HEK293 (cell line): Measurements from ENCODE around the gene HMG20B.

Source experiments
- CTCF ChIA-PET: fragments of 350-600 bp; formaldehyde crosslinking; extraction: SDS; loops from one replicate; lab custom pipeline; 2021; ENCODE audit warnings: antibody characterized with exemption; lab: Yijun Ruan, JAX
- POLR2A ChIA-PET: fragments of 300-600 bp; formaldehyde crosslinking; extraction: SDS; loops from one replicate; lab custom pipeline; 2020; ENCODE audit warnings: antibody characterized with exemption, inconsistent platforms; lab: Yijun Ruan, JAX
- H3K27ac ChIP-seq: fragments of 200-500 bp; sonication (Bioruptor generic); 2 replicates; pipeline ENCODE4 v1.5.1; 2014; ENCODE audit warnings: low read depth, low read length, control low read depth, inconsistent platforms; ENCODE audit errors: extremely low read depth
- H3K36me3 ChIP-seq, 2 experiments: fragments of 200-500 bp in 1 of 2; sonication (Bioruptor generic) in 1 of 2; 1 replicate in 1 of 2; 2 replicates in 1 of 2; pipeline ENCODE4 v1.5.1; 2014 to 2017; ENCODE audit warnings: inconsistent platforms in 2 of 2, low read length in 2 of 2; ENCODE audit not compliant: control insufficient read depth in 2 of 2, insufficient read depth in 1 of 2
- H3K4me1 ChIP-seq: fragments of 200-500 bp; sonication (Bioruptor generic); 2 replicates; pipeline ENCODE4 v1.5.1; 2014; ENCODE audit warnings: mild to moderate bottlenecking, low read length, inconsistent platforms; ENCODE audit not compliant: control insufficient read depth, insufficient read depth
- H3K4me3 ChIP-seq: 2 replicates; pipeline ENCODE4 v1.5.1; 2011; ENCODE audit warnings: low read depth, mild to moderate bottlenecking, control low read depth, low read length, moderate library complexity
- H3K9me3 ChIP-seq: fragments of 200-500 bp; sonication (Bioruptor generic); 2 replicates; pipeline ENCODE4 v1.5.1; 2014; ENCODE audit warnings: low read depth, low read length, inconsistent platforms; ENCODE audit not compliant: control insufficient read depth, insufficient read depth
- GLI4 ChIP-seq: fragments of 450-650 bp; formaldehyde crosslinking; IDR thresholded peaks from 2 replicates; pipeline ENCODE4 v1.5.1; 2016; ENCODE audit warnings: missing biosample characterization, missing genetic modification characterization
- GLIS2 ChIP-seq: fragments of 450-650 bp; formaldehyde crosslinking; IDR thresholded peaks from 2 replicates; pipeline ENCODE4 v1.5.1; 2016; ENCODE audit warnings: missing biosample characterization, missing genetic modification characterization
- KLF9 ChIP-seq: fragments of 450-650 bp; formaldehyde crosslinking; IDR thresholded peaks from 2 replicates; pipeline ENCODE4 v1.5.1; 2016; ENCODE audit warnings: missing biosample characterization, missing genetic modification characterization, low read depth
- ZBTB17 ChIP-seq: fragments of 450-650 bp; formaldehyde crosslinking; IDR thresholded peaks from 2 replicates; pipeline ENCODE4 v1.5.1; 2016; ENCODE audit warnings: missing biosample characterization, missing genetic modification characterization
- ZBTB8A ChIP-seq: fragments of 450-650 bp; formaldehyde crosslinking; IDR thresholded peaks from 2 replicates; pipeline ENCODE4 v1.5.1; 2016; ENCODE audit warnings: missing biosample characterization, missing genetic modification characterization
- ZFP3 ChIP-seq: fragments of 450-650 bp; formaldehyde crosslinking; IDR thresholded peaks from 2 replicates; pipeline ENCODE4 v1.5.1; 2016; ENCODE audit warnings: low read depth, missing biosample characterization, missing genetic modification characterization
- ZFP41 ChIP-seq: fragments of 450-650 bp; formaldehyde crosslinking; IDR thresholded peaks from 2 replicates; pipeline ENCODE4 v1.5.1; 2016; ENCODE audit warnings: missing biosample characterization, missing genetic modification characterization, borderline replicate concordance
- ZIC2 ChIP-seq: fragments of 450-650 bp; formaldehyde crosslinking; IDR thresholded peaks from 2 replicates; pipeline ENCODE4 v1.5.1; 2016; ENCODE audit warnings: missing biosample characterization, missing genetic modification characterization
- ZNF211 ChIP-seq: fragments of 450-650 bp; formaldehyde crosslinking; IDR thresholded peaks from 2 replicates; pipeline ENCODE4 v1.5.1; 2016; ENCODE audit warnings: low read depth, missing biosample characterization, missing genetic modification characterization
- ZNF621 ChIP-seq: fragments of 450-650 bp; formaldehyde crosslinking; IDR thresholded peaks from 2 replicates; pipeline ENCODE4 v1.5.1; 2017; ENCODE audit warnings: missing biosample characterization, missing genetic modification characterization
- TF ChIP-seq, protein P1 (sequence below): fragments of 450-650 bp; formaldehyde crosslinking; IDR thresholded peaks from 2 replicates; pipeline ENCODE4 v1.5.1; 2016; ENCODE audit warnings: missing biosample characterization, missing genetic modification characterization, borderline replicate concordance
- TF ChIP-seq, protein P2 (sequence below): fragments of 450-650 bp; formaldehyde crosslinking; IDR thresholded peaks from 2 replicates; pipeline ENCODE4 v1.5.1; 2016; ENCODE audit warnings: missing biosample characterization, missing genetic modification characterization
- TF ChIP-seq, protein P3 (sequence below): fragments of 450-650 bp; formaldehyde crosslinking; IDR thresholded peaks from 2 replicates; pipeline ENCODE4 v1.5.1; 2016; ENCODE audit warnings: missing biosample characterization, missing genetic modification characterization
- TF ChIP-seq, protein P4 (sequence below): fragments of 450-650 bp; formaldehyde crosslinking; IDR thresholded peaks from 2 replicates; pipeline ENCODE4 v1.5.1; 2016; ENCODE audit warnings: missing biosample characterization, missing genetic modification characterization
- TF ChIP-seq, protein P5 (sequence below): fragments of 450-650 bp; formaldehyde crosslinking; IDR thresholded peaks from 2 replicates; pipeline ENCODE4 v1.5.1; 2016; ENCODE audit warnings: missing biosample characterization, missing genetic modification characterization
- TF ChIP-seq, protein P6 (sequence below): fragments of 450-650 bp; formaldehyde crosslinking; IDR thresholded peaks from 2 replicates; pipeline ENCODE4 v1.5.1; 2016; ENCODE audit warnings: missing biosample characterization, missing genetic modification characterization
- TF ChIP-seq, protein P7 (sequence below): fragments of 450-650 bp; formaldehyde crosslinking; IDR thresholded peaks from 2 replicates; pipeline ENCODE4 v1.5.1; 2016; ENCODE audit warnings: missing biosample characterization, missing genetic modification characterization

Gene HMG20B

DNA sequence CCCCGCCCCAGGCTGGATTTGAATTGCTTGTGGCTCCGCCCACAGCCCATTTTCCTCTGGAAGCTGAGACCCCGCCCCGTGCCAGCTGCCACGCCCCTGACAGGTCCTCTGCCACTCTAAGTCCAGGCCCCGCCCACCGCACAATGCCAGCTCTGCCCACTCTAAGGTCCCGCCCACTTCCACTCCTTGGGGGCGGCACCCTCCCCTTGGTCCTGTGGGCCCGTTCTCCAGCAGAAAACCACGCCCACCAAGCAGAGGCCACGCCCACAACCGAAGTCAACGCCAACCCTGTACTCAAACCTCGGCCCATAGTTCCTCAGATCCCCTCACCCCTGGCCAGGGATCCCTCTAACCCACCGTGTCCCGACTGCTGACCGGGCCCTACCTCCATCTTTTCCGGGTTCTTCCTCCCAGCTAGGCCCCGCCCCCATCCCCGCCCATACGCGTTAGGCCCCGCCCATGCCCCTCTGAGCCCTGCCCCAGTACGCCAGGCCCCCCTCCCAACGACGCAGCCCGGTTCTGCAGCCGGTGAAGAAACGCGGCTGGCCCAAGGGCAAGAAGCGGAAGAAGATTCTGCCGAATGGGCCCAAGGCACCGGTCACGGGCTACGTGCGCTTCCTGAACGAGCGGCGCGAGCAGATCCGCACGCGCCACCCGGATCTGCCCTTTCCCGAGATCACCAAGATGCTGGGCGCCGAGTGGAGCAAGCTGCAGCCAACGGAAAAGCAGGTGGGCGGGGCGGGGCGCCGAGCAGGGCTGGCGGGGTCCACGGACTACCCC is 1.3 kb downstream of the HMG20B start (continued):
- TF ChIP-seq KLF9 (tag by site-specific recombination) (peak; percentile 100), ZNF621 (tag by site-specific recombination) (no peak), ZFP3 (tag by site-specific recombination) (no peak), ZIC2 (no peak), ZFP41 (tag by site-specific recombination) (no peak), ZNF211 (no peak)
- TF ChIP-seq, protein P1, sequence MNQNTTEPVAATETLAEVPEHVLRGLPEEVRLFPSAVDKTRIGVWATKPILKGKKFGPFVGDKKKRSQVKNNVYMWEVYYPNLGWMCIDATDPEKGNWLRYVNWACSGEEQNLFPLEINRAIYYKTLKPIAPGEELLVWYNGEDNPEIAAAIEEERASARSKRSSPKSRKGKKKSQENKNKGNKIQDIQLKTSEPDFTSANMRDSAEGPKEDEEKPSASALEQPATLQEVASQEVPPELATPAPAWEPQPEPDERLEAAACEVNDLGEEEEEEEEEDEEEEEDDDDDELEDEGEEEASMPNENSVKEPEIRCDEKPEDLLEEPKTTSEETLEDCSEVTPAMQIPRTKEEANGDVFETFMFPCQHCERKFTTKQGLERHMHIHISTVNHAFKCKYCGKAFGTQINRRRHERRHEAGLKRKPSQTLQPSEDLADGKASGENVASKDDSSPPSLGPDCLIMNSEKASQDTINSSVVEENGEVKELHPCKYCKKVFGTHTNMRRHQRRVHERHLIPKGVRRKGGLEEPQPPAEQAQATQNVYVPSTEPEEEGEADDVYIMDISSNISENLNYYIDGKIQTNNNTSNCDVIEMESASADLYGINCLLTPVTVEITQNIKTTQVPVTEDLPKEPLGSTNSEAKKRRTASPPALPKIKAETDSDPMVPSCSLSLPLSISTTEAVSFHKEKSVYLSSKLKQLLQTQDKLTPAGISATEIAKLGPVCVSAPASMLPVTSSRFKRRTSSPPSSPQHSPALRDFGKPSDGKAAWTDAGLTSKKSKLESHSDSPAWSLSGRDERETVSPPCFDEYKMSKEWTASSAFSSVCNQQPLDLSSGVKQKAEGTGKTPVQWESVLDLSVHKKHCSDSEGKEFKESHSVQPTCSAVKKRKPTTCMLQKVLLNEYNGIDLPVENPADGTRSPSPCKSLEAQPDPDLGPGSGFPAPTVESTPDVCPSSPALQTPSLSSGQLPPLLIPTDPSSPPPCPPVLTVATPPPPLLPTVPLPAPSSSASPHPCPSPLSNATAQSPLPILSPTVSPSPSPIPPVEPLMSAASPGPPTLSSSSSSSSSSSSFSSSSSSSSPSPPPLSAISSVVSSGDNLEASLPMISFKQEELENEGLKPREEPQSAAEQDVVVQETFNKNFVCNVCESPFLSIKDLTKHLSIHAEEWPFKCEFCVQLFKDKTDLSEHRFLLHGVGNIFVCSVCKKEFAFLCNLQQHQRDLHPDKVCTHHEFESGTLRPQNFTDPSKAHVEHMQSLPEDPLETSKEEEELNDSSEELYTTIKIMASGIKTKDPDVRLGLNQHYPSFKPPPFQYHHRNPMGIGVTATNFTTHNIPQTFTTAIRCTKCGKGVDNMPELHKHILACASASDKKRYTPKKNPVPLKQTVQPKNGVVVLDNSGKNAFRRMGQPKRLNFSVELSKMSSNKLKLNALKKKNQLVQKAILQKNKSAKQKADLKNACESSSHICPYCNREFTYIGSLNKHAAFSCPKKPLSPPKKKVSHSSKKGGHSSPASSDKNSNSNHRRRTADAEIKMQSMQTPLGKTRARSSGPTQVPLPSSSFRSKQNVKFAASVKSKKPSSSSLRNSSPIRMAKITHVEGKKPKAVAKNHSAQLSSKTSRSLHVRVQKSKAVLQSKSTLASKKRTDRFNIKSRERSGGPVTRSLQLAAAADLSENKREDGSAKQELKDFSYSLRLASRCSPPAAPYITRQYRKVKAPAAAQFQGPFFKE (tag by site-specific recombination) = no peak
- TF ChIP-seq, protein P2, sequence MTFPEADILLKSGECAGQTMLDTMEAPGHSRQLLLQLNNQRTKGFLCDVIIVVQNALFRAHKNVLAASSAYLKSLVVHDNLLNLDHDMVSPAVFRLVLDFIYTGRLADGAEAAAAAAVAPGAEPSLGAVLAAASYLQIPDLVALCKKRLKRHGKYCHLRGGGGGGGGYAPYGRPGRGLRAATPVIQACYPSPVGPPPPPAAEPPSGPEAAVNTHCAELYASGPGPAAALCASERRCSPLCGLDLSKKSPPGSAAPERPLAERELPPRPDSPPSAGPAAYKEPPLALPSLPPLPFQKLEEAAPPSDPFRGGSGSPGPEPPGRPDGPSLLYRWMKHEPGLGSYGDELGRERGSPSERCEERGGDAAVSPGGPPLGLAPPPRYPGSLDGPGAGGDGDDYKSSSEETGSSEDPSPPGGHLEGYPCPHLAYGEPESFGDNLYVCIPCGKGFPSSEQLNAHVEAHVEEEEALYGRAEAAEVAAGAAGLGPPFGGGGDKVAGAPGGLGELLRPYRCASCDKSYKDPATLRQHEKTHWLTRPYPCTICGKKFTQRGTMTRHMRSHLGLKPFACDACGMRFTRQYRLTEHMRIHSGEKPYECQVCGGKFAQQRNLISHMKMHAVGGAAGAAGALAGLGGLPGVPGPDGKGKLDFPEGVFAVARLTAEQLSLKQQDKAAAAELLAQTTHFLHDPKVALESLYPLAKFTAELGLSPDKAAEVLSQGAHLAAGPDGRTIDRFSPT (tag by site-specific recombination) = peak; percentile 91
- TF ChIP-seq, protein P3, sequence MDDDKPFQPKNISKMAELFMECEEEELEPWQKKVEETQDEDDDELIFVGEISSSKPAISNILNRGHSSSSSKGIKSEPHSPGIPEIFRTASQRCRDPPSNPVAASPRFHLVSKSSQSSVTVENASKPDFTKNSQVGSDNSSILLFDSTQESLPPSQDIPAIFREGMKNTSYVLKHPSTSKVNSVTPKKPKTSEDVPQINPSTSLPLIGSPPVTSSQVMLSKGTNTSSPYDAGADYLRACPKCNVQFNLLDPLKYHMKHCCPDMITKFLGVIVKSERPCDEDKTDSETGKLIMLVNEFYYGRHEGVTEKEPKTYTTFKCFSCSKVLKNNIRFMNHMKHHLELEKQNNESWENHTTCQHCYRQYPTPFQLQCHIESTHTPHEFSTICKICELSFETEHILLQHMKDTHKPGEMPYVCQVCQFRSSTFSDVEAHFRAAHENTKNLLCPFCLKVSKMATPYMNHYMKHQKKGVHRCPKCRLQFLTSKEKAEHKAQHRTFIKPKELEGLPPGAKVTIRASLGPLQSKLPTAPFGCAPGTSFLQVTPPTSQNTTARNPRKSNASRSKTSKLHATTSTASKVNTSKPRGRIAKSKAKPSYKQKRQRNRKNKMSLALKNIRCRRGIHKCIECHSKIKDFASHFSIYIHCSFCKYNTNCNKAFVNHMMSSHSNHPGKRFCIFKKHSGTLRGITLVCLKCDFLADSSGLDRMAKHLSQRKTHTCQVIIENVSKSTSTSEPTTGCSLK (tag by site-specific recombination) = no peak
- TF ChIP-seq, all 188 proteins: peak for 15

DNA sequence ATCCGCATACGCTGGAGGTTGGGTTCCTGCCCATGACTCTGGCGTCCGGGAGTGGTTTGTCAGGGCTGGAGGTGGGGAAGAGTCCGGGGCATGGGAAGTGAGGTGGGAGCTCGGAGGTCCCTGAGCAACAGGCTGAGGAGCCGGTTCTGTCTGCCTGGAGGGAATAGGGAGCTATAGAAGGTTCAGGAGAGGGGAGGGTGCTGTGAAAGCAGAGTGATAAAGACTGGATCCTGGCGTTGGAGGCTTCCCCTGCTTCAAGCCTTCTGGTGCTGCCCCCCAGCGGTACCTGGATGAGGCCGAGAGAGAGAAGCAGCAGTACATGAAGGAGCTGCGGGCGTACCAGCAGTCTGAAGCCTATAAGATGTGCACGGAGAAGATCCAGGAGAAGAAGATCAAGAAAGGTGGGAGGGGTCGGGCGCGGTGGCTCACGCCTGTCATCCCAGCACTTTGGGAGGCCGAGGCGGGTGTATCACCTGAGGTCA is 2.6 kb downstream of the HMG20B start:
- Histone ChIP-seq H3K4me3 (no peak overlapping the region), H3K36me3 (peaks cover 9 to 19% of the 10 kb centered on the region in 2 experiments; a peak in 2 of 3 replicates), H3K4me1 (no peaks in the 10 kb centered on the region), H3K9me3 (no peaks in the 10 kb centered on the region), H3K27ac (no peak overlapping the region)
- POLR2A ChIA-PET = interaction anchor here (1.0 kb wide), 1 partner anchor 22 kb away, joined by 4 read pairs; no protein-coding TSS in a partner anchor
- CTCF ChIA-PET = interaction anchor here (0.6 to 2.4 kb wide), 8 partner anchors 11 to 1249 kb away, joined by 3 to 6 read pairs (median 3); partner anchors contain the start of genes GIPC3 and MFSD12
- TF ChIP-seq GLIS2 (tag by site-specific recombination) (no peak), GLI4 (tag by site-specific recombination) (no peak), ZBTB17 (tag by site-specific recombination) (0 out of 2 replicates have a peak, but pooled peaks have one; percentile 27), ZBTB8A (tag by site-specific recombination) (no peak)
- TF ChIP-seq, protein P4, sequence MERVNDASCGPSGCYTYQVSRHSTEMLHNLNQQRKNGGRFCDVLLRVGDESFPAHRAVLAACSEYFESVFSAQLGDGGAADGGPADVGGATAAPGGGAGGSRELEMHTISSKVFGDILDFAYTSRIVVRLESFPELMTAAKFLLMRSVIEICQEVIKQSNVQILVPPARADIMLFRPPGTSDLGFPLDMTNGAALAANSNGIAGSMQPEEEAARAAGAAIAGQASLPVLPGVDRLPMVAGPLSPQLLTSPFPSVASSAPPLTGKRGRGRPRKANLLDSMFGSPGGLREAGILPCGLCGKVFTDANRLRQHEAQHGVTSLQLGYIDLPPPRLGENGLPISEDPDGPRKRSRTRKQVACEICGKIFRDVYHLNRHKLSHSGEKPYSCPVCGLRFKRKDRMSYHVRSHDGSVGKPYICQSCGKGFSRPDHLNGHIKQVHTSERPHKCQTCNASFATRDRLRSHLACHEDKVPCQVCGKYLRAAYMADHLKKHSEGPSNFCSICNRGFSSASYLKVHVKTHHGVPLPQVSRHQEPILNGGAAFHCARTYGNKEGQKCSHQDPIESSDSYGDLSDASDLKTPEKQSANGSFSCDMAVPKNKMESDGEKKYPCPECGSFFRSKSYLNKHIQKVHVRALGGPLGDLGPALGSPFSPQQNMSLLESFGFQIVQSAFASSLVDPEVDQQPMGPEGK = peak; percentile 8; the same call in 1 of the 2 replicates
- TF ChIP-seq, protein P5, sequence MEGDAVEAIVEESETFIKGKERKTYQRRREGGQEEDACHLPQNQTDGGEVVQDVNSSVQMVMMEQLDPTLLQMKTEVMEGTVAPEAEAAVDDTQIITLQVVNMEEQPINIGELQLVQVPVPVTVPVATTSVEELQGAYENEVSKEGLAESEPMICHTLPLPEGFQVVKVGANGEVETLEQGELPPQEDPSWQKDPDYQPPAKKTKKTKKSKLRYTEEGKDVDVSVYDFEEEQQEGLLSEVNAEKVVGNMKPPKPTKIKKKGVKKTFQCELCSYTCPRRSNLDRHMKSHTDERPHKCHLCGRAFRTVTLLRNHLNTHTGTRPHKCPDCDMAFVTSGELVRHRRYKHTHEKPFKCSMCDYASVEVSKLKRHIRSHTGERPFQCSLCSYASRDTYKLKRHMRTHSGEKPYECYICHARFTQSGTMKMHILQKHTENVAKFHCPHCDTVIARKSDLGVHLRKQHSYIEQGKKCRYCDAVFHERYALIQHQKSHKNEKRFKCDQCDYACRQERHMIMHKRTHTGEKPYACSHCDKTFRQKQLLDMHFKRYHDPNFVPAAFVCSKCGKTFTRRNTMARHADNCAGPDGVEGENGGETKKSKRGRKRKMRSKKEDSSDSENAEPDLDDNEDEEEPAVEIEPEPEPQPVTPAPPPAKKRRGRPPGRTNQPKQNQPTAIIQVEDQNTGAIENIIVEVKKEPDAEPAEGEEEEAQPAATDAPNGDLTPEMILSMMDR = peak; percentile 43
- TF ChIP-seq, protein P6, sequence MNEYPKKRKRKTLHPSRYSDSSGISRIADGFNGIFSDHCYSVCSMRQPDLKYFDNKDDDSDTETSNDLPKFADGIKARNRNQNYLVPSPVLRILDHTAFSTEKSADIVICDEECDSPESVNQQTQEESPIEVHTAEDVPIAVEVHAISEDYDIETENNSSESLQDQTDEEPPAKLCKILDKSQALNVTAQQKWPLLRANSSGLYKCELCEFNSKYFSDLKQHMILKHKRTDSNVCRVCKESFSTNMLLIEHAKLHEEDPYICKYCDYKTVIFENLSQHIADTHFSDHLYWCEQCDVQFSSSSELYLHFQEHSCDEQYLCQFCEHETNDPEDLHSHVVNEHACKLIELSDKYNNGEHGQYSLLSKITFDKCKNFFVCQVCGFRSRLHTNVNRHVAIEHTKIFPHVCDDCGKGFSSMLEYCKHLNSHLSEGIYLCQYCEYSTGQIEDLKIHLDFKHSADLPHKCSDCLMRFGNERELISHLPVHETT = peak; percentile 68; the same call in 1 of the 2 replicates
- TF ChIP-seq, protein P7, sequence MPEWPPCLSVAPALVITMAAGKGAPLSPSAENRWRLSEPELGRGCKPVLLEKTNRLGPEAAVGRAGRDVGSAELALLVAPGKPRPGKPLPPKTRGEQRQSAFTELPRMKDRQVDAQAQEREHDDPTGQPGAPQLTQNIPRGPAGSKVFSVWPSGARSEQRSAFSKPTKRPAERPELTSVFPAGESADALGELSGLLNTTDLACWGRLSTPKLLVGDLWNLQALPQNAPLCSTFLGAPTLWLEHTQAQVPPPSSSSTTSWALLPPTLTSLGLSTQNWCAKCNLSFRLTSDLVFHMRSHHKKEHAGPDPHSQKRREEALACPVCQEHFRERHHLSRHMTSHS (tag by site-specific recombination) = no peak
